Measurements from ENCODE around the gene SAMD9.

GRCh38 chr7:93150200-93150835 is 32.5 kb upstream of the SAMD9 start:
- TF ChIP-seq CTCF (IDR thresholded peaks at IDR 0.05) (no peak), POLR2A (IDR thresholded peaks at IDR 0.05) (no peak)
